Breast epithelium (tissue), 4 donors: ENCODE measurements around the gene ADH1C. TPM values are rescaled to one million over a fixed set of nuclear protein-coding genes. Genes with fewer than 3 reads are reported as not detected.

ENCODE experiments used
- DNase-seq, 2 donors: peaks; one replicate each; pipeline ENCODE4 v3.0.0-alpha.2; 2019; ENCODE audit warnings: low spot score in 2 of 2
- H3K27ac ChIP-seq, 2 donors: fragments of 200-600 bp; sonication (generic) in 1 of 2; one replicate each; pipeline ENCODE4 v1.5.1; 2016 to 2019; ENCODE audit warnings: mild to moderate bottlenecking in 1 of 2
- H3K27me3 ChIP-seq, 2 donors: fragments of 200-600 bp; sonication (generic) in 1 of 2; one replicate each; pipeline versions ENCODE4 v1.5.1 to v1.6.0; 2017 to 2019; ENCODE audit warnings: control low read depth in 1 of 2, mild to moderate bottlenecking in 1 of 2
- H3K36me3 ChIP-seq: fragments of 200-600 bp; one replicate; pipeline ENCODE4 v1.5.1; 2019
- H3K4me1 ChIP-seq, 2 donors: fragments of 200-600 bp; sonication (generic); one replicate each; pipeline ENCODE4 v1.5.1; 2016 to 2019; ENCODE audit warnings: control low read depth in 1 of 2
- H3K4me3 ChIP-seq, 3 donors: fragments of 200-600 bp; sonication (generic); 1 replicate in 2 of 3; 2 replicates in 1 of 3; pipeline ENCODE4 v1.5.1; 2016 to 2019; ENCODE audit warnings: mild to moderate bottlenecking in 3 of 3, moderate library complexity in 2 of 3
- H3K9me3 ChIP-seq, 2 donors: fragments of 200-600 bp; sonication (generic) in 1 of 2; one replicate each; pipeline ENCODE4 v1.5.1; 2016 to 2019; ENCODE audit warnings: control low read depth in 1 of 2
- CTCF ChIP-seq, 3 donors: fragments of 450-650 bp; IDR thresholded peaks; one replicate each; pipeline ENCODE4 v1.5.1; 2016 to 2017; ENCODE audit warnings: antibody characterized with exemption in 3 of 3, mild to moderate bottlenecking in 3 of 3, moderate library complexity in 3 of 3
- POLR2A ChIP-seq: fragments of 450-650 bp; IDR thresholded peaks from one replicate; pipeline ENCODE4 v1.6.1; 2016; ENCODE audit warnings: antibody characterized with exemption, mild to moderate bottlenecking, moderate library complexity
- POLR2AphosphoS5 ChIP-seq, 3 donors: sonication (generic); formaldehyde crosslinking; IDR thresholded peaks; one replicate each; pipeline ENCODE4 v1.6.1; 2017; ENCODE audit warnings: antibody characterized with exemption in 3 of 3
- intact Hi-C: fragments of 100-400 bp; cut with DNase I; formaldehyde crosslinking; loops from one replicate; pipeline ENCODE4 v1.15.1; 2023; ENCODE audit warnings: low total_unique reads
- total RNA-seq, 3 donors: library from RNA; depleted of rRNA; stranded (reverse); fragments of >200 nt; gene quantifications; one replicate each; pipeline ENCODE4 v1.1.0, GENCODE V29; 2016

ADH1C gene
- total RNA-seq, 3 donors from 2014 or later: 8.8 to 50.1 (median 31.8) TPM

GRCh38 chr4:99339172-99339571 is 13.4 kb downstream of the ADH1C start:
- TF ChIP-seq CTCF (IDR thresholded peaks at IDR 0.05) (no peak), POLR2A (no peak), POLR2AphosphoS5 (IDR thresholded peaks at IDR 0.05) (no peak)
- intact Hi-C loops: no loop called here
- Histone ChIP-seq H3K27ac (no peak overlapping the region), H3K27me3 (no peaks in the 10 kb centered on the region), H3K36me3 (no peaks in the 10 kb centered on the region), H3K4me3 (no peak overlapping the region), H3K4me1 (no peaks in the 10 kb centered on the region), H3K9me3 (no peaks in the 10 kb centered on the region)
- no peak for DNase-seq

GRCh38 chr4:99336553-99336952 is 16.0 kb downstream of the ADH1C start:
- Histone ChIP-seq H3K4me1 (no peaks in the 10 kb centered on the region), H3K4me3 (no peak overlapping the region), H3K36me3 (no peaks in the 10 kb centered on the region), H3K9me3 (no peaks in the 10 kb centered on the region), H3K27me3 (no peaks in the 10 kb centered on the region), H3K27ac (no peak overlapping the region)
- DNase-seq: no peak
- intact Hi-C loops: no loop called here
- TF ChIP-seq CTCF (IDR thresholded peaks at IDR 0.05) (no peak), POLR2AphosphoS5 (IDR thresholded peaks at IDR 0.05) (no peak), POLR2A (no peak)

GRCh38 chr4:99334880-99335279 is 17.7 kb downstream of the ADH1C start:
- H3K27ac ChIP-seq: no peak overlapping the region
- no peaks in the 10 kb centered on the region for H3K36me3 ChIP-seq
- TF ChIP-seq POLR2A (no peak), CTCF (IDR thresholded peaks at IDR 0.05) (no peak), POLR2AphosphoS5 (IDR thresholded peaks at IDR 0.05) (no peak)
- H3K9me3 ChIP-seq: no peaks in the 10 kb centered on the region
- no peak overlapping the region for H3K4me3 ChIP-seq
- H3K4me1 ChIP-seq: no peaks in the 10 kb centered on the region
- H3K27me3 ChIP-seq: no peaks in the 10 kb centered on the region
- intact Hi-C loops: no loop called here
- no peak for DNase-seq

GRCh38 chr4:99330648-99331047 is 21.9 kb downstream of the ADH1C start:
- TF ChIP-seq POLR2AphosphoS5 (IDR thresholded peaks at IDR 0.05) (no peak), POLR2A (no peak), CTCF (IDR thresholded peaks at IDR 0.05) (no peak)
- Histone ChIP-seq H3K27me3 (no peaks in the 10 kb centered on the region), H3K4me3 (no peak overlapping the region), H3K9me3 (no peaks in the 10 kb centered on the region), H3K27ac (no peak overlapping the region), H3K36me3 (no peaks in the 10 kb centered on the region), H3K4me1 (no peaks in the 10 kb centered on the region)
- DNase-seq: no peak
- intact Hi-C loops: no loop called here

- Histone ChIP-seq H3K27ac (no peak overlapping the region), H3K36me3 (no peaks in the 10 kb centered on the region), H3K4me1 (no peaks in the 10 kb centered on the region), H3K4me3 (no peak overlapping the region), H3K27me3 (no peaks in the 10 kb centered on the region), H3K9me3 (no peaks in the 10 kb centered on the region)
- intact Hi-C loops: no loop called here
- no peak for TF ChIP-seq POLR2A
- DNase-seq: no peak
Observed at GRCh38 chr4:99329876-99330275, 22.7 kb downstream of the ADH1C start.

- no peaks in the 10 kb centered on the region for H3K9me3 ChIP-seq
- H3K27ac ChIP-seq: peak overlapping the region; percentile 63 to 73
- intact Hi-C loops: loop anchor here (5.0 kb wide), 1 partner anchor 482 kb away; no protein-coding TSS in a partner anchor
- no peaks in the 10 kb centered on the region for H3K36me3 ChIP-seq
- TF ChIP-seq POLR2AphosphoS5 (IDR thresholded peaks at IDR 0.05) (peak in 2 of 3 donors; percentile 55 to 82), POLR2A (no peak)
- peak in 1 of 2 donors; percentile 36 for DNase-seq
- no peaks in the 10 kb centered on the region for H3K4me1 ChIP-seq
- no peaks in the 10 kb centered on the region for H3K27me3 ChIP-seq
- no peak overlapping the region for H3K4me3 ChIP-seq
Observed at GRCh38 chr4:99324979-99325378, 27.6 kb downstream of the ADH1C start.
